NCI-H345 treated with DMSO at 0.1 percent for 48 hours (cell line): ENCODE measurements around the gene ZNF174.

ENCODE experiments used
- DNase-seq: peaks from one replicate; lab custom pipeline; 2025; ENCODE audit not compliant: unreplicated experiment; lab: John Stamatoyannopoulos, UW

The ZNF174 gene

DNA sequence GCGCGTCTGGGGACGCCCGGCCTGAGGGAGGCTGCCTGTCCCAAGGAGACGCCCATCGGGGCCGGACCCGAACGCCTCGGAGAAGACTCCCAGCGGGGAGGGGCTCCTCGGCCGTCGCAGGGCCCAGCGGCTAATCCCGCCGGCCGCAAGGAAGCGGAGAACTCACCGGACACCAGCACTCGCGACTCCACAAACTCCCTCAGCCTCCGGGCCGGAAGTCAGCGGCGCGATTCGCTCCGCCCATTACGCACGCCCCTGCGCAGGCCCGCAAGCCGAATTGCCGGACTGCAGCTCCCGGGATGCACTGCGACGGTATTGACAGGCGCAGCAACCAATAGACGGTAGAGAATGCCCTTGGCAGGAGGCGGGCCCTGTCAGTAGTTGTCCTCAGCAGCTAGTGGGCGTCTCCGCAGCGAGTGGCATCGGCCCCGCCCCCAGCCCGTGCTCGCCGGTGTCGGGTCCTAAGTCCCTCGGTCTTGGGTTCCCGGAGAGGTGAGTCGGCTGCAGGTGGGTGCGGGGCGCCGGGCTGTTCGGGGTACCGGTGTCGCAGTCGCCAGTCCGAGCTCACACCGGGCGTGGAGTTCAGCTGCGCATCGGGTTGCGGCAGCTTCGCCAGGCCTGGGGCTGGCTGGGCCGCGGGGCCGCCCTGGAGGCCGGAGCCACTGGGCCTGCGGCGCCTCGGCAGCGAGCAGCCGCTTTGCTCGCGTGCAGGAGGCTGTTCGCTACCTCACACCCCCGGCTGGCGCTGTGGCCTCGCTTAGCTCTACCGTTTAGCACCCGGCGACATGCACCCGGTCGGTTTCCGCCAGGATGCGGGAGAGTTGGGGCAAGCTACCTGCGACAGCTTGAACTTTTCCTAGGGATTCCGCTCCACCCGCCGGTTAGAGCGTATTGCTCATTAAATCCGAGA is at the start of gene ZNF174, which contains the start of gene ZSCAN32:
Gene ZNF174 (plus strand): TSS at position 437 of the 910 bp plus-strand sequence. CDS start 790 bp downstream, outside the sequence.
Gene ZSCAN32 (minus strand): TSS at position 226 of the 910 bp plus-strand sequence. CDS start 3,447 bp downstream, outside the sequence.
- peak; percentile 98 for DNase-seq

DNA sequence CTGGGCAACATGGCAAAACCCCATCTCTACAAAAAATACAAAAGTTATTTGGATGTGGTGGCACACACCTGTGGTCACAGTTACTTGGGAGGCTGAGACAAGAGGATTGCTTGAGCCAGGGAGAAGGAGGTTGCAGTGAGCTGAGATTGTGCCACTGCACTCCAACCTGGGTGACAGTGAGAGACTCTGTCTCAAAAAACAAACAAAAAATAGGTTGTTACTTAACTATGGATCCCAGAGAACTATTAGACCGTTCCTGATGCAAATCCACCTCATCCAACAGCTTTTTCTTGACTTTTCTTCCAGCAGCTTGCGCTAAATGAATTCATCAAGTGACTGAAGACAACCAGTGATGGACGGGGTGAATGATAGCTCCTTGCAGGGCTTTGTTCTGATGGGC is 45.4 kb upstream of the ZNF174 start, which contains the start of gene OR2C1:
Gene OR2C1 (plus strand): TSS at position 301 of the 400 bp plus-strand sequence. CDS start 52 bp downstream, at position 353.
- no peak for DNase-seq

DNA sequence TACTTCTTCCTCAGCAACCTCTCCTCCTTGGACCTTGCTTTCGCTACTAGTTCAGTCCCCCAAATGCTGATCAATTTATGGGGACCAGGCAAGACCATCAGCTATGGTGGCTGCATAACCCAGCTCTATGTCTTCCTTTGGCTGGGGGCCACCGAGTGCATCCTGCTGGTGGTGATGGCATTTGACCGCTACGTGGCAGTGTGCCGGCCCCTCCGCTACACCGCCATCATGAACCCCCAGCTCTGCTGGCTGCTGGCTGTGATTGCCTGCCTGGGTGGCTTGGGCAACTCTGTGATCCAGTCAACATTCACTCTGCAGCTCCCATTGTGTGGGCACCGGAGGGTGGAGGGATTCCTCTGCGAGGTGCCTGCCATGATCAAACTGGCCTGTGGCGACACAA is 44.9 kb upstream of the ZNF174 start:
- DNase-seq, result no peak

DNA sequence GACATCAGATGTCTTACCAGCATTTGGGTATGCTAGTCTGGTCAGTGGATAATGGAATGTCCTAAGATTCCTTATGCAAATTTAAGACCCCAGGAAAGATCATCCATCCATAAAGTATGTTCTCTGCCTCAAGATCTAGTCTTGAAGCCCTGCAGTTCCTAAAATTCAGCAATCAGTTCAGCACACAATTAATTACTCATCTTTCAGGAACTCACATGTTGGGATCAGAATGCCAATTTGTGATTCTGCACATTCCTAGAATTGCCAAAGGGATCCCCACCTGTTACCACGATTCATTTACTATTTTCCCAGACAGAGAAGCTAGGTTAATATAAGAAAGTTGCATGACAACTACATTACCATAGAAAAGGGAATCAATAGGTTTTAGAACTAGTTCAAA is 42.1 kb upstream of the ZNF174 start:
- DNase-seq, result no peak

DNA sequence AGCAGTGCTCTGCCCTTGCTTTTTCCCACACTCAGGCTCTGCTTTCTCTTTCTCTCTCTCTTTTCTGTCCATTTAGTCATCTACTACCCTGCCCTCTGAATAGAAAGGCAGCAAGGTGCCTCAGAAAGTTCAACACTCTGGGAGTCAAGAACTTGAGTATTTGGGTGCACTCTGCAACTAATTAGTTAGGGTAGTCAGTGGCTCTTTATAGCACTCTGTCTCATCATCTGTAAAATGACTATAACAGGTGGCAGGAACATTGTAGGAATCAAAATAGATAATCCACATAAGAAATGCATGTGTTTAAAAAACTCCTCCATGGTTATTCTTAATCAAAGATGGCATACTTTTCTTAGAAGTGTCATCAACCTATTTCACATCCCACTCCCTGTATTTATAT is 38.1 kb upstream of the ZNF174 start:
- DNase-seq, result no peak

DNA sequence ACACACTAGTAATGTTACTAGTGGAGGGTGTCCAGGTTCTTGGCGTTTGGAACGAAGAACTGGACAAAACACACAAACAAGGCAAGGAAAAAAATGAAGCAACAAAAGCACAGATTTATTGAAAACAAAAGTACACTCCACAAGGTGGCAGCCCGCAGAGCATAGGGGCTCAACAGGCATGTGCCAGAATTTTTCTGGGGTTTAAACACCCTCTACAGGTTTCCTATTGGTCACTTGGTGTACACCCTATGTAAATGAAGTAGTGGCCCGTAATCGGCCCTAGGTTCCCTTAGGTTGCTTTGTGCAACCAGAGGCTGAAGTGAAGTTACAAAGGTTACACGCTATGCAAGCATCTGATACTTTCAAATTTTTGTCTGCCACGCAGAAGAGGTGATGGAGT is 37.2 kb upstream of the ZNF174 start:
- DNase-seq, result no peak

DNA sequence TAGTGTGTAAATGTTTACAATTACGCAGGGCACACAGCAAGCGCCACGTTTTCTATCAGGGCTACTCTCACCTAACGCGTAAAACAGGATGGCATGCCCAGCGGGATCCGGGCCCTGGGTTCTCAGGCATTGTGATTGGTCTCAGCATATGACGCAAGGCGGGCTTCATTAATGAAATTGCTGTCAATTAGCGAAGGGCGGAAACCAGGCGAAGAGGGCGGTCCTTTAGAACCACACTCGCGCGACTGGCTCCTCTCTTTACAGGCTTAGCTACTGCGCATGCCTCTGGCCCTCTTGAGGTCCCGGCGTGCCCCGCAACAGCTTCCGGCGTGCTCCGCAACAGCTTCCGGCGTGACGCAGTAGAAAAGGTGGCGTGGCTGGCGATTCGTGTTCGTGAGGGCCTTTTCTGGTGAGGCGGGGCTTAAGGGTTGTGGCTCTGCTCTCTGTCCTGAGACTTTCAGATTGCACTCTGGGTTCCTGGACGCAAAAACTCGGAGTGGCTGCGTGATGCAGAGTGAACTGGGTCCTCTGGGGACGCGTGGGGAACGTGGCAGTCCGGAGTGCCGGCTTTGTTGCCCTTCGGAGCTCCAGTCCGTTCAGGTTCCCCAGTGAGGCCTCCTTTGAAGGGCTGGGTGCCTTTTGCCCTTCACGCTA is 36.1 kb upstream of the ZNF174 start:
- no peak for DNase-seq

DNA sequence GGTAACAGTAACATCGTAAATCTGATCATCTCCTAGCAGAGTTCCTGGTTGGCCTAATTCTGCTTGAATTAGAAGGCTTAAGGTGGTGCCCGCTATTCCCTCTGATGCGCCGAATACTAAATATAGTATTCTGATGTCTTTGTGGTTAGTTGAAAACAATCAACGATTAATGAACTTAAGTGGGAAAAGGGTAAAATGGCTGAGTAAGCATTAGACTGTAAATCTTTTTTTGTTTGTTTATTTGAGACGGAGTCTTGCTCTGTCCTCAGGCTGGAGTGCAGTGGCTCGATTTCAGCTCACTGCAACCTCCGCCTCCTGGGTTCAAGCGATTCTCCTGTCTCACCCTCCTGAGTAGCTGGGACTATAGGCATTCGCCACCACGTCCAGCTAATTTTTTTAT is 31.9 kb upstream of the ZNF174 start:
- no peak for DNase-seq

DNA sequence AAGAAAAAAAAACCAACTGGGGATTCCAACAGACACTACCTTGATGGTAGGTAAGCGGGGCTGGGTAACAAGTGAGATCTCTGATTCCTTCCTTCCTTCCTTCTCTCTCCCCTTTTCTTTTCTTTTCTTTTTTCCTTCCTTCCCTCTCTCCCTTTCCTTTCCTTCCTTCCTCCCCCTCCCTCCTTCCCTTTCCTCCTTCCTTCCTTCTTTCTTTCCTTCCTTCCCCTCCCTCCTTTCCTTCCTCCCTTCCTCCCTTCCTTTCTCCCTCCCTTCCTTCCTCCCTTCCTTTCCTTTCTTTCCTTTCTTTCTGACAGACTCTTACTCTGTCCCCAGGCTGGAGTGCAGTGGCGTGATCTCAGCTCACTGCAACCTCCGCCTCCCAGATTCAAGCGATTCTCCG is 25.3 kb upstream of the ZNF174 start:
- DNase-seq, result no peak

DNA sequence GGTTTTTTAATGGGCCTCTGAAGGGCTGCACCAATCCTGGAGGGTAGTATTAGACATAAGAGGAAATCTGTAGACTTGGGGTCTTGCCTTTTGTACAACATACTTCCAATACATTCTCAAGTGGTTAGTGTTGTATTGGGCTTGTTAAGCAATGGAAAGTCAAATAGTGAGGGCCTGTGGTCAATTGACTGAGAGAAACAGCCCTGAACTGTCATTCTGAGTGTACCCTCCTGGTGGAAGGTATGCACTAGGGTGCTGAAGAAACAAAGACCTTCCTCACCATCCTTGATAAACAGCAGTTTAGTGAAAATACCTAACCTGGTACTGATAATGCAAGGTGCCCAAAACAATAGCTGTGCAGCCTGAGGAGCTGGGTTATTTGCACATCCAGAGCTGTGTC is 23.1 kb upstream of the ZNF174 start:
- no peak for DNase-seq

DNA sequence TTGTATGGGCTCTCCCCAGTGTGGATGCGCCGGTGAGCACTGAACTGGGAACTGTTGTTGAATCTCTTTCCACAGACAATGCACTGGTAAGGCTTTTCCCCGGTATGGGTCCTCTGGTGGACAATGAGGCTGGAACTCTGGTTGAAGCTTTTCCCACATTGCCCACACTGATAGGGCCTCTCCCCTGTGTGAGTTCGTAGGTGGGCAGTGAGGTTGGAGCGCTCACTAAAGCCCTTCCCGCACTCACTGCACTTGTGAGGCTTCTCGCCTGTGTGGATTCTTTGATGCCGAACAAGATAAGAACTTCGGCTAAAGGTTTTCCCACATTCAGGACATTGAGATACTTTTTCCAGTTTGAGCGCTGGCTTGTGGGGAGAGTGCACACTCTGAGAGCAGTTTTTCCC is 18.0 kb upstream of the ZNF174 start:
- DNase-seq, result no peak

DNA sequence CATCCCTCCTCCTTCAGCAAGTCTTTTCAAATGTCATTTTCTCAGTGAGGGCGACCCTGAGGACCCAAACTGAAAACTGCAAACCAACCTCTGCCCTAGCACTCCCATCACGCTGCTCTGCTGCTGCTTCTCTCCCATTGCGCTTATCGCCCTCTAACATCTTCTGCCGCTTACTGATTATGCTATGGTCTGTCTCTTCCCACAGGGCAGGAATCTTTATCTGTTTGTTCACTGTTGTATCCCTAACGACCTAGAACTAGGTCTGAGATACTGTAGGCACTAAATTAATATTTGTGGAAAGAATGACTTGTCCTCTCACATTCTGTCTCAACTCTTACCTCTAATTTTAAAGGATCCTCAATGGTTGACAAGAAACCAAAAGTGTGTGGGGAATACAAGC is 12.7 kb upstream of the ZNF174 start:
- no peak for DNase-seq

DNA sequence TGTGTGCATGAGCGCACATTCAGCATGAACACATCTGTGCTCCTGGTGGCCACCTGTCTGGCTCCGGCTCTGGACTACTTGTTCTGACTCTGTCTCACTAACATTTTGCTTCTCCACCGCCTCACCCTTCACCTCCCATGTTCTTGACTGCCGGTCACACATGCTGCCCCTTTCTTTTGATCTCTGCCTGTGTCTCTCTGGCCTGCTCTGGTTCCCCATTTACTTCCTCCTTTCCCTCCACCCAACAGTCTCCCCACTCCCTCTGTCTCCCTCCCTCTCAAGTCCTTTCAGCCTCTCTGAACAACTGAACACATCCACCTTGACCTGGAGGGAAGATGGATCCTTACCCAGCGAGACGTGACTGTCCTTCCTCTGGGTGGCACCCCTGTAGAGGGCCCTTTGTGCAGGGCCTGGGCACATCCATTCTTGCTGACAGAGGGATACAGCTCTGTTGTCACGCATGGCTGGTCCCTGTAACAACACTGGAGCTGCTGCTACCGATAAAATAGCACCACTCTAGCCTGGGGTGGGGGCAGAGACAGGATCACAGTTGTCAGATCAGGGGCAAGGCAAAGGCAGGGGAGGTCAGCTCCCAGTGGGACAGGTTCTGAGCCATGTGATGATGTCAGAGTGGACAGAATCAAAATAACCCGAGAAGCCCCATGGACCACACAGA is 11.2 kb upstream of the ZNF174 start:
- DNase-seq, result no peak

DNA sequence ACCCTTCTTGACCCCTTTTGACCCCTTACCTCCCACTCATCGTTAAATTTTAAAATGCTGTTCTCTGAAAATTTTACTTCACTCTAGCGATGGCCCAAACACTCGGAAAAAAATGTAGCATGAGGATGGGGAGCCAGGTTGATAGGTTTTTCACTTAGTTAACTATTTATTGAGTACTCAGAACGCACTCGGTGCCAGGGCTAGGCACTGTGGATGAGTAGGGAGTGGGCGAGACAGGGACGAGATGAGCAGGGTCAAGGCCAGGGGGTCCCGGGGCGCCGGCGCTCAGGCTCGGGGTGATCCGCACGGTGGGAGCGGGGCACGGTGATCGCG is 603 bp upstream of the ZNF174 start:
- DNase-seq, result no peak

DNA sequence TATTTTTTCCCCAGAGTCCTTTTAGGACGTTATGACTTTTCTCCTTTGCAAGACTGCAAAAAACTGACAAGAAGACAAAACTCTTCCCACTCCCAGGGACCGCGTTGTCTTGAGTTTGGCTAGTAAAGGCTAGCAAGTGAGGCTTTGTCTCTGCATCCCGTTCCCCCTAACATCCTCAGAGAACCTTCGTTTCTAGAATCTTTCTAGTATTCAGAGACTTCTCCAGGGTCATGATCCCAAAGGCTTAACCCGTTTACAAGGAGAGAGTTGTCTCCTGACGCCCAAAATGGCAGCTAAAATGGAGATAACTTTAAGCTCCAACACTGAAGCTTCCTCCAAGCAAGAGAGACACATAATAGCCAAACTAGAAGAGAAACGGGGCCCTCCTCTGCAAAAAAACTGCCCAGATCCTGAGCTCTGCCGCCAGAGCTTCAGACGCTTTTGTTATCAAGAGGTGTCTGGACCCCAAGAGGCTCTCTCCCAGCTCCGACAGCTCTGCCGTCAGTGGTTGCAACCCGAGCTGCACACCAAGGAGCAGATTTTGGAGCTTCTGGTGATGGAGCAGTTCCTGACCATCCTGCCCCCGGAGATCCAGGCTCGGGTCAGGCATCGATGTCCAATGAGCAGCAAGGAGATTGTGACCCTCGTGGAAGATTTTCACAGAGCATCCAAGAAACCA is 843 bp downstream of the ZNF174 start:
- DNase-seq, result no peak

DNA sequence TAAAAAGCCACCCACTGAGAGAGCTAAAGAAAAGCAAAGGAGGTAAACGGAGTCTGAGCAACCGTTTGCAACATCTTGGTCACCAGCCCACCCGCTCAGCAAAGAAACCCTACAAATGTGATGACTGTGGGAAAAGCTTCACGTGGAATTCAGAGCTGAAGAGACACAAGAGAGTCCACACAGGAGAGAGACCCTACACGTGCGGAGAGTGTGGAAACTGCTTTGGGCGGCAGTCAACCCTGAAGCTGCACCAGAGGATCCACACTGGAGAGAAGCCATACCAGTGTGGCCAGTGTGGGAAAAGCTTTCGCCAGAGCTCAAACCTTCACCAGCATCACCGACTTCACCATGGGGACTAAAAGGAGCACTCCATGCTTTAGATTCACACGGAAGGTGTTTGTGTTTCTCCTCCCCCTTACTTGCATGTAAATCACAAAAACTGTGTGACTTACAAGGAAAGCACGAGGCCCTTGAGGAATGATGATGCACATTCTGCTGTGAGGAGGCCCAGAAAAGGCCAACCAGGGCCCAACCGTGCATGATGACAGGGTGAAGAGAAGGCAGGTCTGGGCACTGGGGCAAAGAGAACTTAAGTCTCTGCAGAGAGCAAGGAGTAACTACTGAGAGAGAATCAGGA is 7.7 kb downstream of the ZNF174 start:
- DNase-seq, result no peak

DNA sequence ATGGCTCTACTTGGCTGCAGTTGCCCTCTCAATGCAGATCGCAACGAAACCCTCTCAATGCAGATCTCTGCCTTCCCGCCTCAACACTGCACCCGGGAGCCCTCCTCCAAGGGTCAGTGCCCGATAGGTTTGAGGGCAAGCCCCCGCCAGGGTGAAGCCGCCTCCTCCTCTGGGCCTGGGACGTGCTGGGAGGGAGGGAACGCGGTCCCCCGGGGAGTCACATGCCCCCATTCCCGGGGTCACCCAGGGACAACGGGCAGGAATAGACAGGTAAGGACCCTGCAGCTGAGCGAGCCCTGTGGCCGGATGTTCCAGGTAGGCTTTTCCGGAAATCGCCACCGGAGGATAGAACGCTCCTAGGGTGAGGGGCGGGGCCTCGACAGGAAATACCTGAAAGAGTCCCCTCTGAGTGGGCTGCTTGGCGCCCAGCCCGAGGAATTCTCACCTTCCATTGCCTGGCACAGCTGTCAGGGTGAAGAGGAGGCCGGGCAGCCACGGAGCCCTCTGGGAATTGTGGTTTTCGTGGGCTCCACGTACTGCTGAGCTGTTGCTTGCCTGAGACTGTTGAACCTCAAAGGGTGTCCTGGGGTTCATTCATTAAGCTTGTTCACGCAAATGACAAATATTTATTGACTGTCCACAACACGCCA is 12.8 kb downstream of the ZNF174 start:
- no peak for DNase-seq

DNA sequence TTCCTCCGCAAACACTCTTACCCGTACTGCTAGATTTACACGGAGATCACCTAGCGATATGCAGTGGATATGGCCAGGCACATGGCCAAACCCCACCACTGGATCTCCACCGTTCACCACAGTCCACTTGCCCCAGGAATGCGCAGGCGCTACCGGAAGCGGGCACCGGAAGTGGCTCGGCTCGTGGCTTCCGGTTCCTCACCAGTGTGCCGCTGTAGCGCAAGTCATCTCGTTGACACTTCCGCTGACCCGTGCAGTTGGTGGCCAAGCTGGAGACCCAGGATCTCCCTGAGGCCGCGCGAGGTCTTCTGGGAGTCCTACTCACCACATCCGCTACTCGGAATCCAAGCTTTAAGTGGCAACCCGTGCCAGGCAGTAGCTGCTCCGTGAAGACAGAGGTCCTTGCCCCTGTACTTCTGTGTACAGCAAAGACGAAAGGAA is 30.8 kb downstream of the ZNF174 start:
- DNase-seq, result no peak

DNA sequence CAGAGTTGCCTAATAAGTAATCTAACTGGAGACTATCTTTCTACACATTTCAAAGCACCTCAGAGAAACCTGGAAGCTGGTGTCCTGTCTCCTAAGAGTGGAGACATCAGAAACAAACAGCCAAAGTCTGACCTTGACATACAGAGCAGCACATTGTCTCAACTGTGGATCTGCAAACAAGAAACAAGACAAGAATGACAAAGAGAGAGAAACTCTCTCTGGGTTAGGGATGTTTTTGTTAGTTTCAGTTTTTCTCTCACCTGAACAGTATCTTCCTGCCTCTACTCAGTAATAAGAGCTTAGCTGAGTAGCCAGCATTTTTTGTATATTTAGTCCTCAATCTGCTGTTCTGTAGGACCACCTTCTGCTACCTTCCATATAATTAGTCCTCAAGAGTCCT is 33.4 kb downstream of the ZNF174 start:
- no peak for DNase-seq

DNA sequence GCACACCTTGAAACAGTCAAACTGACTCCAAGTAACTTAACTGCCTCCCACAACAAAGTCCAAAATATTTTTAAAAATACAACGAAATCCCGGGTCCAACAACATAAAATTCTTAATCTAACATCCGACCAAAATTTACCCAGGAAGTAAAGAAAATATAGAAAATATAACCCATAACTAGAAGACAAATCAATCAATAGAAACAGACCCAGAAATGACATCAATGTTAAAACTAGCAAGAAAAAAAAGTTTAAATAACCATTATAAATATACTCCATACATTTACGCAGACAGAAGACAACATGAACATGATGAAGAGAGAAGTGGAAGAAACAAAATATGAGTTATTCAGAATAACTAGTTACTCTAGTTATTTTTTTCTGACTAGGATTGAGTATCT is 38.6 kb downstream of the ZNF174 start:
- no peak for DNase-seq
